ENCODE results near the gene GABRA4. TPM values are rescaled to one million over a fixed set of nuclear protein-coding genes. Genes with fewer than 3 reads are reported as not detected.

The GABRA4 gene
- total and polyA plus RNA-seq, 2 experiments from 2014 or later = 1.5 to 1.9 TPM

DNA sequence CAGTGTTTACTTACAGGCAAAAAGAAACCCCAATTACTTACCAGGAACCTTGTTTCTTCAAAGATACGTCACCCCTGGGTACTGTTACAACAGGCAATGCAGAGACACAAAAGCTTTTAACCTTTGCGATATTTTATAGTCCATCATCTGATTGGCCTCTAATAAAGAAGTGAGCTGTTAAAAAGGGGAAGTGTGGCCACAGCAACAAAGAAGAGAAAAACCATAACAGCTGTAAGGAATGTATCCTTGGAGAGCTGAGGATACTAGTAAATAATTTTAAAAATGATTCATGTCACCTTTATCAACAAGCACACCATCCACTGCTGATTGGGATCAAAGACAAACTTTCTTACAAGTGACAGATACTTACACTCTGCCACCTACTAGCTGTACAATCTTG is 14.1 kb downstream of the GABRA4 start:
- Histone ChIP-seq H3K4me2 (no peak overlapping the region), H3F3A (replicated peaks; ENCODE audit: low read depth) (no peaks in the 10 kb centered on the region), H2AFZ (no peak overlapping the region), H3K9me2 (ENCODE audit: insufficient read depth) (no peaks in the 10 kb centered on the region), H3K27ac (ENCODE audit: low read depth) (no peak overlapping the region), H4K20me1 (replicated peaks; ENCODE audit: insufficient read depth) (no peaks in the 10 kb centered on the region), H3K4me1 (ENCODE audit: insufficient read depth) (0 out of 2 replicates have a peak, but pooled peaks cover 7% of the 10 kb centered on the region), H3K36me3 (ENCODE audit: insufficient read depth) (no peaks in the 10 kb centered on the region), H3K27me3 (ENCODE audit: insufficient read depth) (no peaks in the 10 kb centered on the region), H3K4me3 (no peak overlapping the region), H3K79me2 (replicated peaks; ENCODE audit: insufficient read depth) (no peaks in the 10 kb centered on the region)
- no peak overlapping the region for H3K27ac Mint-ChIP-seq
- peaks cover 5% of the 10 kb centered on the region; the same call in 2 of the 3 replicates for H3K4me1 Mint-ChIP-seq
- ATAC-seq (no peak), DNase-seq (ENCODE audit: low spot score) (no peak)
- H3K27me3 Mint-ChIP-seq (ENCODE audit: insufficient read depth, low read depth, poor library complexity) = no peaks in the 10 kb centered on the region
- TF ChIP-seq, protein P1, sequence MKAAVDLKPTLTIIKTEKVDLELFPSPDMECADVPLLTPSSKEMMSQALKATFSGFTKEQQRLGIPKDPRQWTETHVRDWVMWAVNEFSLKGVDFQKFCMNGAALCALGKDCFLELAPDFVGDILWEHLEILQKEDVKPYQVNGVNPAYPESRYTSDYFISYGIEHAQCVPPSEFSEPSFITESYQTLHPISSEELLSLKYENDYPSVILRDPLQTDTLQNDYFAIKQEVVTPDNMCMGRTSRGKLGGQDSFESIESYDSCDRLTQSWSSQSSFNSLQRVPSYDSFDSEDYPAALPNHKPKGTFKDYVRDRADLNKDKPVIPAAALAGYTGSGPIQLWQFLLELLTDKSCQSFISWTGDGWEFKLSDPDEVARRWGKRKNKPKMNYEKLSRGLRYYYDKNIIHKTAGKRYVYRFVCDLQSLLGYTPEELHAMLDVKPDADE (IDR thresholded peaks at IDR 0.05) = no peak
- no peak for TF ChIP-seq CREB1 (CRISPR knock-in tag; IDR thresholded peaks at IDR 0.05; ENCODE audit: low read depth)
- TF ChIP-seq, protein P2, sequence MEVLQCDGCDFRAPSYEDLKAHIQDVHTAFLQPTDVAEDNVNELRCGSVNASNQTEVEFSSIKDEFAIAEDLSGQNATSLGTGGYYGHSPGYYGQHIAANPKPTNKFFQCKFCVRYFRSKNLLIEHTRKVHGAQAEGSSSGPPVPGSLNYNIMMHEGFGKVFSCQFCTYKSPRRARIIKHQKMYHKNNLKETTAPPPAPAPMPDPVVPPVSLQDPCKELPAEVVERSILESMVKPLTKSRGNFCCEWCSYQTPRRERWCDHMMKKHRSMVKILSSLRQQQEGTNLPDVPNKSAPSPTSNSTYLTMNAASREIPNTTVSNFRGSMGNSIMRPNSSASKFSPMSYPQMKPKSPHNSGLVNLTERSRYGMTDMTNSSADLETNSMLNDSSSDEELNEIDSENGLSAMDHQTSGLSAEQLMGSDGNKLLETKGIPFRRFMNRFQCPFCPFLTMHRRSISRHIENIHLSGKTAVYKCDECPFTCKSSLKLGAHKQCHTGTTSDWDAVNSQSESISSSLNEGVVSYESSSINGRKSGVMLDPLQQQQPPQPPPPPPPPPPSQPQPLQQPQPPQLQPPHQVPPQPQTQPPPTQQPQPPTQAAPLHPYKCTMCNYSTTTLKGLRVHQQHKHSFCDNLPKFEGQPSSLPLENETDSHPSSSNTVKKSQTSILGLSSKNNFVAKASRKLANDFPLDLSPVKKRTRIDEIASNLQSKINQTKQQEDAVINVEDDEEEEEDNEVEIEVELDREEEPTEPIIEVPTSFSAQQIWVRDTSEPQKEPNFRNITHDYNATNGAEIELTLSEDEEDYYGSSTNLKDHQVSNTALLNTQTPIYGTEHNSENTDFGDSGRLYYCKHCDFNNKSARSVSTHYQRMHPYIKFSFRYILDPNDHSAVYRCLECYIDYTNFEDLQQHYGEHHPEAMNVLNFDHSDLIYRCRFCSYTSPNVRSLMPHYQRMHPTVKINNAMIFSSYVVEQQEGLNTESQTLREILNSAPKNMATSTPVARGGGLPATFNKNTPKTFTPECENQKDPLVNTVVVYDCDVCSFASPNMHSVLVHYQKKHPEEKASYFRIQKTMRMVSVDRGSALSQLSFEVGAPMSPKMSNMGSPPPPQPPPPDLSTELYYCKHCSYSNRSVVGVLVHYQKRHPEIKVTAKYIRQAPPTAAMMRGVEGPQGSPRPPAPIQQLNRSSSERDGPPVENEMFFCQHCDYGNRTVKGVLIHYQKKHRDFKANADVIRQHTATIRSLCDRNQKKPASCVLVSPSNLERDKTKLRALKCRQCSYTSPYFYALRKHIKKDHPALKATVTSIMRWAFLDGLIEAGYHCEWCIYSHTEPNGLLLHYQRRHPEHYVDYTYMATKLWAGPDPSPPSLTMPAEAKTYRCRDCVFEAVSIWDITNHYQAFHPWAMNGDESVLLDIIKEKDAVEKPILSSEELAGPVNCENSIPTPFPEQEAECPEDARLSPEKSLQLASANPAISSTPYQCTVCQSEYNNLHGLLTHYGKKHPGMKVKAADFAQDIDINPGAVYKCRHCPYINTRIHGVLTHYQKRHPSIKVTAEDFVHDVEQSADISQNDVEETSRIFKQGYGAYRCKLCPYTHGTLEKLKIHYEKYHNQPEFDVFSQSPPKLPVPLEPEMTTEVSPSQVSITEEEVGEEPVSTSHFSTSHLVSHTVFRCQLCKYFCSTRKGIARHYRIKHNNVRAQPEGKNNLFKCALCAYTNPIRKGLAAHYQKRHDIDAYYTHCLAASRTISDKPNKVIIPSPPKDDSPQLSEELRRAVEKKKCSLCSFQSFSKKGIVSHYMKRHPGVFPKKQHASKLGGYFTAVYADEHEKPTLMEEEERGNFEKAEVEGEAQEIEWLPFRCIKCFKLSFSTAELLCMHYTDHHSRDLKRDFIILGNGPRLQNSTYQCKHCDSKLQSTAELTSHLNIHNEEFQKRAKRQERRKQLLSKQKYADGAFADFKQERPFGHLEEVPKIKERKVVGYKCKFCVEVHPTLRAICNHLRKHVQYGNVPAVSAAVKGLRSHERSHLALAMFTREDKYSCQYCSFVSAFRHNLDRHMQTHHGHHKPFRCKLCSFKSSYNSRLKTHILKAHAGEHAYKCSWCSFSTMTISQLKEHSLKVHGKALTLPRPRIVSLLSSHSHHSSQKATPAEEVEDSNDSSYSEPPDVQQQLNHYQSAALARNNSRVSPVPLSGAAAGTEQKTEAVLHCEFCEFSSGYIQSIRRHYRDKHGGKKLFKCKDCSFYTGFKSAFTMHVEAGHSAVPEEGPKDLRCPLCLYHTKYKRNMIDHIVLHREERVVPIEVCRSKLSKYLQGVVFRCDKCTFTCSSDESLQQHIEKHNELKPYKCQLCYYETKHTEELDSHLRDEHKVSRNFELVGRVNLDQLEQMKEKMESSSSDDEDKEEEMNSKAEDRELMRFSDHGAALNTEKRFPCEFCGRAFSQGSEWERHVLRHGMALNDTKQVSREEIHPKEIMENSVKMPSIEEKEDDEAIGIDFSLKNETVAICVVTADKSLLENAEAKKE (CRISPR knock-in tag; IDR thresholded peaks at IDR 0.05) = no peak
- no peak for TF ChIP-seq NANOG (IDR thresholded peaks at IDR 0.05; ENCODE audit: borderline replicate concordance)
- TF ChIP-seq EZH2 (IDR thresholded peaks at IDR 0.05; ENCODE audit: low read depth, unreplicated experiment) = no peak
- TF ChIP-seq, protein P3, sequence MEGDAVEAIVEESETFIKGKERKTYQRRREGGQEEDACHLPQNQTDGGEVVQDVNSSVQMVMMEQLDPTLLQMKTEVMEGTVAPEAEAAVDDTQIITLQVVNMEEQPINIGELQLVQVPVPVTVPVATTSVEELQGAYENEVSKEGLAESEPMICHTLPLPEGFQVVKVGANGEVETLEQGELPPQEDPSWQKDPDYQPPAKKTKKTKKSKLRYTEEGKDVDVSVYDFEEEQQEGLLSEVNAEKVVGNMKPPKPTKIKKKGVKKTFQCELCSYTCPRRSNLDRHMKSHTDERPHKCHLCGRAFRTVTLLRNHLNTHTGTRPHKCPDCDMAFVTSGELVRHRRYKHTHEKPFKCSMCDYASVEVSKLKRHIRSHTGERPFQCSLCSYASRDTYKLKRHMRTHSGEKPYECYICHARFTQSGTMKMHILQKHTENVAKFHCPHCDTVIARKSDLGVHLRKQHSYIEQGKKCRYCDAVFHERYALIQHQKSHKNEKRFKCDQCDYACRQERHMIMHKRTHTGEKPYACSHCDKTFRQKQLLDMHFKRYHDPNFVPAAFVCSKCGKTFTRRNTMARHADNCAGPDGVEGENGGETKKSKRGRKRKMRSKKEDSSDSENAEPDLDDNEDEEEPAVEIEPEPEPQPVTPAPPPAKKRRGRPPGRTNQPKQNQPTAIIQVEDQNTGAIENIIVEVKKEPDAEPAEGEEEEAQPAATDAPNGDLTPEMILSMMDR (conservative IDR thresholded peaks at IDR 0.05; ENCODE audit: low read depth in 2 of 2) = no peak
- no peak for TF ChIP-seq ZNF331 (CRISPR knock-in tag; IDR thresholded peaks at IDR 0.05; ENCODE audit: low read depth)
- no peak for TF ChIP-seq JUNB (IDR thresholded peaks at IDR 0.05; ENCODE audit: unreplicated experiment)
- TF ChIP-seq, protein P4, sequence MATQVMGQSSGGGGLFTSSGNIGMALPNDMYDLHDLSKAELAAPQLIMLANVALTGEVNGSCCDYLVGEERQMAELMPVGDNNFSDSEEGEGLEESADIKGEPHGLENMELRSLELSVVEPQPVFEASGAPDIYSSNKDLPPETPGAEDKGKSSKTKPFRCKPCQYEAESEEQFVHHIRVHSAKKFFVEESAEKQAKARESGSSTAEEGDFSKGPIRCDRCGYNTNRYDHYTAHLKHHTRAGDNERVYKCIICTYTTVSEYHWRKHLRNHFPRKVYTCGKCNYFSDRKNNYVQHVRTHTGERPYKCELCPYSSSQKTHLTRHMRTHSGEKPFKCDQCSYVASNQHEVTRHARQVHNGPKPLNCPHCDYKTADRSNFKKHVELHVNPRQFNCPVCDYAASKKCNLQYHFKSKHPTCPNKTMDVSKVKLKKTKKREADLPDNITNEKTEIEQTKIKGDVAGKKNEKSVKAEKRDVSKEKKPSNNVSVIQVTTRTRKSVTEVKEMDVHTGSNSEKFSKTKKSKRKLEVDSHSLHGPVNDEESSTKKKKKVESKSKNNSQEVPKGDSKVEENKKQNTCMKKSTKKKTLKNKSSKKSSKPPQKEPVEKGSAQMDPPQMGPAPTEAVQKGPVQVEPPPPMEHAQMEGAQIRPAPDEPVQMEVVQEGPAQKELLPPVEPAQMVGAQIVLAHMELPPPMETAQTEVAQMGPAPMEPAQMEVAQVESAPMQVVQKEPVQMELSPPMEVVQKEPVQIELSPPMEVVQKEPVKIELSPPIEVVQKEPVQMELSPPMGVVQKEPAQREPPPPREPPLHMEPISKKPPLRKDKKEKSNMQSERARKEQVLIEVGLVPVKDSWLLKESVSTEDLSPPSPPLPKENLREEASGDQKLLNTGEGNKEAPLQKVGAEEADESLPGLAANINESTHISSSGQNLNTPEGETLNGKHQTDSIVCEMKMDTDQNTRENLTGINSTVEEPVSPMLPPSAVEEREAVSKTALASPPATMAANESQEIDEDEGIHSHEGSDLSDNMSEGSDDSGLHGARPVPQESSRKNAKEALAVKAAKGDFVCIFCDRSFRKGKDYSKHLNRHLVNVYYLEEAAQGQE (IDR thresholded peaks at IDR 0.05; ENCODE audit: unreplicated experiment) = no peak
- TF ChIP-seq EZH2phosphoT487 (IDR thresholded peaks at IDR 0.05; ENCODE audit: unreplicated experiment) = no peak
- no peak for TF ChIP-seq STAT1 (IDR thresholded peaks at IDR 0.05; ENCODE audit: unreplicated experiment)
- H3K36me3 Mint-ChIP-seq (ENCODE audit: low read depth) = no peaks in the 10 kb centered on the region
- no peaks in the 10 kb centered on the region for H3K9me3 Mint-ChIP-seq
- H3K4me3 Mint-ChIP-seq = no peak overlapping the region
